Activated CD4-positive, CD25-positive, alpha-beta regulatory T cell (primary cell): ENCODE results near the gene ABCB11.
A peak's percentile ranks its signal among the peaks of the same experiment; 100 is the strongest.

ENCODE experiments used
- DNase-seq, 4 experiments: peaks; one replicate each; lab custom pipeline; 2025; lab: John Stamatoyannopoulos, UW

Gene ABCB11

DNA sequence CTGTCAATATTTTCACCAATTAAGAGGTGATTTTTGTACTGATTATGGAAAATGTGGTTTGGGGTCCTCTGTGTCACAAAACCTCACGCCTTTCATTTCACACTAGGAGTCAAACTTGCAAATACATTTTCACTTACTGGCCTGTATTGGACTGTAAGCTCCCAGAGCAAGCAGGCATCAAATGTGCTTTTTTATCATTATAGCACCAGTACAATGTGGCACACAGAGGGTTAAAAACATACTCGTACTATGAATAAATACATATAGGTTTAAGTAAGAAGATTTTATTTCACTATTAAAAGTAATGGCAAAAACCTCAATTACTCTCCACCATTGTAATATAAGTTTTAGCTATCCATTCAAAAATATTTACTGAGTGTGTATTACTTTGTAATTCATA is 56.7 kb downstream of the ABCB11 start:
- no peak for DNase-seq

- no peak for DNase-seq
Measured at GRCh38 chr2:168971261-168971660, 59.9 kb downstream of the ABCB11 start.

GRCh38 chr2:168970711-168971233 is 60.4 kb downstream of the ABCB11 start:
- DNase-seq = no peak

- no peak for DNase-seq
Measured at GRCh38 chr2:168969865-168970264, 61.3 kb downstream of the ABCB11 start.

DNA sequence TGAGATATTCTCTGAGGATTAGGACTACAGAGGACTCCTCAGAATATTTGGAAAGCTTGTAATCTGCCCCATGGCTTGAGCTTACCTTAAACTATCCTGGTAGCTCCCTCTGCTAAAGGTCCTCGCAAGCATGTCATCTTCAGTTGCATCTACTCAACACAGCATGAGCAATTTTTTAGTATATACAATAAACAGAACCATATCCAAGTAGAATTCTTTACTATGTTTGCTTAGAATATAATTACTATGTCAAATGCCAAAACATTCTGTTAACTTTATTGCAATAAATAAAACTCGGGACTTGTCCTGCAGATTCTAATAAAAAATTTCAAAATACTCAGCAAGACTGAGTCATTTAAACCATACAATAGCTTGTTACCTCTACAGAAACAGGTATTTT is 62.8 kb downstream of the ABCB11 start:
- DNase-seq = no peak

GRCh38 chr2:168964251-168964807 is 66.8 kb downstream of the ABCB11 start:
- no peak for DNase-seq

- DNase-seq = no peak
Measured at GRCh38 chr2:168962636-168963035, 68.5 kb downstream of the ABCB11 start.

DNA sequence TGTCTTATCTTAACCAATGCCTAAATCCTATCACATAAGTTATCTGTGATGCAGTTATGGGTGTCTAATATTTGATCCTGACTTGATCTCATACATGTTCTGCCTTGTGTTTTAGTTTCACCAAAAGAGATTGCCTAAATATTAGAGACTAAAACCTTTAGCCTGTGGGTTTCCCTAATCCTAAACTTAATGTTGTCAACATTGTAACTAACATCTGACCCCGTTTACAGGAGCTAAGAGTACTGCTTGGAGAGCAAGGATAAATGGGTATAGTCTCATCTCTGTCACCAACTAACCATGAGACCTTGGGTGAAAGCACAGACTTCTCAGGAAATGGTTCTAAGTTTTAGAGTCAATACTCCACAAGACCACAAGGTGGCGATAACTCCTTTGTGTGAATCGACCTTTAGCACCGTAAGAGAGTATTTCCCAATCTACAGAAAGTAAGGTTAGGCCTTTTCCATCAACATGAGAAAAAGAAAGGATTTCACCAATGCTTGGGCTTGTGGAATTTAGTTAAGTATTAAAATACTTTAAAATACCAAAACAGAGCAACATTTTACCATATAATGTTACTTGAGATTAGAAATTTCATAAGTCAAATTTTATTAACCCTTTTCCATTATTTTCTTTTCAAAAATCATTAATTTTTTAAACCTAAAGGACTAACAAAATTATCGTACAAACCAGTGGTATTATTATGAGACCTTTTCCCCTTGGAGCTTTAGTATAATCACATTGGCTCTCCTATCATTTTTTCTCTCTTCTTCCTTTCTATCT is 69.5 kb downstream of the ABCB11 start:
- DNase-seq = peak in 1 of 4 experiments; percentile 6

- no peak for DNase-seq
Measured at GRCh38 chr2:168956392-168956791, 74.7 kb downstream of the ABCB11 start.

DNA sequence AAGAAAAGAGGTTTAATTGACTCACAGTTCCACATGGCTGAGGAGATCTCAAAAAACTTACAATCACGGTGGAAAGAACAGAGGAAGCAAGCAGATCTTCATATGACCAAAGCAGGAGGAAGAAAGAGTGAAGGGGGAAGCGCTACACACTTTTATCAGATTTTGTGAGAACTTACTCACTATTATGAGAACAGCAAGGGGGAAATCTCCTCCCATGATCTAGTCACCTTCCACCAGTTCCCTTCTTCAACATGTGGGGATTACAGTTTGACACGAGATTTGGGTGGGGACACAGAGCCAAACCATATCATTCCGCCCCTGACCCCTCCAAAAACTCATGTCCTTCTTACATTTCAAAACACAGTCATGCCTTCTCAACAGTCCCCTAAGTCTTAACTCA is 75.8 kb downstream of the ABCB11 start:
- DNase-seq = no peak

GRCh38 chr2:168954256-168954655 is 76.9 kb downstream of the ABCB11 start:
- no peak for DNase-seq

GRCh38 chr2:168952424-168952823 is 78.7 kb downstream of the ABCB11 start:
- no peak for DNase-seq

DNA sequence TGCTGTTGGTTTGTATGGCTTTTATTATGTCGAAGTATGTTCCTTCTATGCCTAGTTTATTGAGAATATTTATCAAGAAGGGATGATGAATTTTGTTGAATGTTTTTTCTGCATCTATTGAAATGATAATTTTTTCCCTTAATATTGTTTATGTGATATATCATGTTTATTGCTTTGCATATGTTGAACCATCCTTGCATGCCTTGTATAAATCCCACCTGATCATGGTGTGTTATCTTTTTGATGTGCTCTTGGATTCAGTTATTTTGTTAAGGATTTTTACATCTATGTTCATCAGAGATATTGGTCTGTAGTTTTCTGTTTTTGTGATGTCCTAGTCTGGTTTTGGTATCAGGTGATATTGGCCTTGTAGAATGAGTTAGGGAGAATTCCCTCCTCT is 79.3 kb downstream of the ABCB11 start:
- no peak for DNase-seq

DNA sequence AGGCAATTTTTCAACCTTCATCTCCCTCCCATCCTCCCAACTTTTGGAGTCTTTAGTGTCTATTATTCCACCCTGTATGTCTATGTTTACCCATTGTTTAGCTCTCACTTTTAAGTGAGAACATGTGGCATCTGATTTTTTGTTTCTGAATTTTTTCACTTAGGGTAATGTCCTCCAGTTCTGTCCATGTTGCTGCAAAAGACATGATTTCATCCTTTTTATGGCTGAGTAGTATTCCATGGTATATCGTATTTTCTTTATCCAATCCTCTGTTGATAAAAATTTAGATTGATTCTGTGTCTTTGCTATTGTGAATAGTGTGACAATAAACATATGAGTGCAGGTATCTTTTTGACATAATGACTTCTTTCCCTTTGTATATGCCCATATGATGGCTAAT is 81.8 kb downstream of the ABCB11 start:
- no peak for DNase-seq

GRCh38 chr2:168948621-168949212 is 82.4 kb downstream of the ABCB11 start:
- no peak for DNase-seq

DNA sequence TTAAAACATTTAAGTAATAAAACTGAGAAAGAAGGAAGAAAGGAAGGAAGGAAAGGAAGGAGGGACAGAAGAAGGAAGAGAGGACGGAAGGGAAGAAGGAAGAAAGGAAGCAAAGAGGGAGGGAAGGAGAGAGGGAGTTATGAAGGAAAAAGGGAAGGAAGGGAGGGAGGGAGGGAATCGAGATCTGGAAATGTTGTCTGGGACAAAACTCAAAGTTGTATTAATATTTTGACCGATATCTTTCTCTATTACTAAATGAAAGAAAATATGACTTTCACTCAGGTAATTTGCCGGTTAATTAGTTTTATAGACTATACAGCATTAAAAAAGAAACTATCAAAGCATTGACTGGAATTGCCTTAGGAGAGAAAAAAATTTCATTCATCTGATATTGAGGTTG is 85.6 kb downstream of the ABCB11 start:
- no peak for DNase-seq

GRCh38 chr2:168944065-168944464 is 87.1 kb downstream of the ABCB11 start:
- DNase-seq = no peak

- no peak for DNase-seq
Measured at GRCh38 chr2:168941297-168941696, 89.8 kb downstream of the ABCB11 start.

DNA sequence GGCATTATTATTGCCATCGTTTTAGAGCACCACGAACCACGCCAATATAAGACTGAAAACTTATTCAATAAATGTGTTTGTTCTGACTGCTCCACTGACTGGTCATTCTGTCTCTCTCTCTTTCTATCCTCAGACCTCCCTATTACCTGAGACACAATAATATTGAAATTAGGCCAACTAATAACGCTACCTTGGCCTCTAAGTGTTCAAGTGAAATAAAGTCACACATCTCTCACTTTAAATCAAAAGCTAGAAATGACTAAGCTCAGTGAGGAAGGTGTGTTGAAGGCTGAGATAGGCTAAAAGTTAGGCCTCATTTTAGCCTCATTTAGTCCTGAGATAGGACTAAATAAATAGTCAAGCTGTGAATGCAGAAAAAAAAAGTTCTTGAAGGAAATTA is 91.2 kb downstream of the ABCB11 start:
- no peak for DNase-seq

GRCh38 chr2:168939061-168939460 is 92.1 kb downstream of the ABCB11 start:
- no peak for DNase-seq

DNA sequence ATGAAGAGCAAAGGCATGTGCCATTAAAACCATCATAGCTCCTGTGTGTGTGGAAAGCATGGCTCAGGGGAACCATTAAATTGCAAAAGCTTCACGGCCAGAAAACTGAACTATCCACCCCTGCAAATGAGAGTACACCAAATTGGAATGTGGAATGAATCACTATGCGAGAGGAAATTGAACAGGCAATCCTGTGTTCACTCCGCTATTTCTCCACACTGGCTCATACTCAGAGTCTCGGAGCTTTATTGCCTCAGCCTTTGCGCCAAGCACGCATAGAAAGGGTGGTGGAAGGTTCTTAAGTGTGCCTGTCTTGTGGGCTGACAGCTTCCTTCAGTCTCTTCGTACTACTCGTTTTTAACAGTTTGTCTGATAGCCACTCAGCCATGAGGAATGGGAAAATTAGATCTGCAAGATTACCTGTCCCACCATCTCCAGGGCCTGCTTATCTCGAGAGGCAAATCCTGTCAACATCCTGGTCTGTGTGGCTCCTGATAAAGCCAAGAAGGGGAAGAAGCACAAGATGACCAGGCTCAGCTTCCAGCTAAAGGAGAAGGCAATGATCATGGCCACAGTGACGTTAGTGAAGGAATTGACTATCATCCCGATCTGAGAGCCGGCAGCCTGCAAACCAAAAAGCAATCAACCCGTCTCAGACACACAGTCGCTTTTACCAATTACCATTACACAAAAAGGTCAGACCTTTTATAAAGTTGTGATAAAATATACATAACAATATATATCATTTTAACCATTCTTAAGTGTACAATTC is 95.1 kb downstream of the ABCB11 start:
- no peak for DNase-seq

- no peak for DNase-seq
Measured at GRCh38 chr2:168934826-168935225, 96.3 kb downstream of the ABCB11 start.
